ENCODE results near the gene MMP23B. TPM values are rescaled to one million over a fixed set of nuclear protein-coding genes. Genes with fewer than 3 reads are reported as not detected.

Gene MMP23B
- total RNA-seq, 1 experiment from 2014 or later, result 11.9 TPM

- Histone ChIP-seq H3K27me3 (ENCODE audit: control insufficient read depth, insufficient read depth, low read length) (peaks cover 29% of the 10 kb centered on the region), H3K36me3 (replicated peaks; ENCODE audit: control insufficient read depth, insufficient read depth, low read length) (no peaks in the 10 kb centered on the region), H3K4me3 (ENCODE audit: insufficient read depth, low read depth, low read length) (peak within 1 kb of the TSS; percentile 60)
- peak; percentile 94 for DNase-seq
These were observed 31.8 kb upstream of the MMP23B start, which contains the start of gene FNDC10 for GRCh38 chr1:1599935-1600860. TSS of gene FNDC10 (minus strand) at chr1:1600135. CDS start at chr1:1600015, 120 bp downstream.

DNA sequence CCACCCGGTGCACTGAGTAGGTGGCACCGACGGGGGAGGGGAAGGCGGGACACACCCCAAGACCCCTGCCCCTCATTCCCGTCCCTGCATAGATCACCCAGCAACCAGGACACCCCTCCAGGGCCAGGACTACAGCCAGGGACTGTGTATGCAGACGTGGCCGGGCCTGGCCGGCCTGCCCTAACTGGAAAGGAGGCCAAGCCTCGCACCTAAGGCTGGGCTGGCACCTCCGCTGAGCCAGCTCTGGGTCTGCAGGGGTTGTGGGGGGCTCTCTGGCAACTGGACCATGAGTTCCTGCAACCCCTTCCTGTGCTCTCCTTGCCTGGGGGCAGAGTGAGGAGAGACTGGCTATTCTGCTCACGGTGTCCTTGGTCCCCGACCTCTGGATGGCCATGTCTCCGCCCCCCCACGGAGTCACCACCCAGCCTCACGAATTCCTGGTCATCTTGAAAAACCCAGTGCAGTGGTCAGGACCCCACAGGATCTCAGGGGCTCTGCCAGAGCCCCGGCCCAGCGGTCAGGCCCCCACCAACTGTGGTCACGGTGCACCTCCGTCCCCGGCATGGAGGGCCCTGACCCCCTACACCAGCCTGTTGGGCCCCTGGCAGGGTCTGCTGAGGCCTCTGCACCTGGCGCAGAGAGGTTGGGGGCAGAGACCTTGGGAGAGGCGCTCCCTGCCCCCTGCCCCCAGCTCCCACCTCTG, 31.0 kb upstream of the MMP23B start:
- H3K27me3 ChIP-seq (ENCODE audit: control insufficient read depth, insufficient read depth, low read length), result peaks cover 29% of the 10 kb centered on the region
- peak; percentile 59 for DNase-seq
- no peak overlapping the region for H3K4me3 ChIP-seq (ENCODE audit: insufficient read depth, low read depth, low read length)
- no peaks in the 10 kb centered on the region for H3K36me3 ChIP-seq (replicated peaks; ENCODE audit: control insufficient read depth, insufficient read depth, low read length)

- Histone ChIP-seq H3K4me3 (ENCODE audit: insufficient read depth, low read depth, low read length) (no peak overlapping the region), H3K36me3 (replicated peaks; ENCODE audit: control insufficient read depth, insufficient read depth, low read length) (no peaks in the 10 kb centered on the region), H3K27me3 (ENCODE audit: control insufficient read depth, insufficient read depth, low read length) (peaks cover 29% of the 10 kb centered on the region)
- no peak for DNase-seq
These were observed 30.2 kb upstream of the MMP23B start for GRCh38 chr1:1601564-1602303.

- Histone ChIP-seq H3K27me3 (ENCODE audit: control insufficient read depth, insufficient read depth, low read length) (peaks cover 29% of the 10 kb centered on the region), H3K36me3 (replicated peaks; ENCODE audit: control insufficient read depth, insufficient read depth, low read length) (no peaks in the 10 kb centered on the region), H3K4me3 (ENCODE audit: insufficient read depth, low read depth, low read length) (no peak overlapping the region)
- peak; percentile 59 for DNase-seq
These were observed 29.5 kb upstream of the MMP23B start for GRCh38 chr1:1602304-1602967.

DNA sequence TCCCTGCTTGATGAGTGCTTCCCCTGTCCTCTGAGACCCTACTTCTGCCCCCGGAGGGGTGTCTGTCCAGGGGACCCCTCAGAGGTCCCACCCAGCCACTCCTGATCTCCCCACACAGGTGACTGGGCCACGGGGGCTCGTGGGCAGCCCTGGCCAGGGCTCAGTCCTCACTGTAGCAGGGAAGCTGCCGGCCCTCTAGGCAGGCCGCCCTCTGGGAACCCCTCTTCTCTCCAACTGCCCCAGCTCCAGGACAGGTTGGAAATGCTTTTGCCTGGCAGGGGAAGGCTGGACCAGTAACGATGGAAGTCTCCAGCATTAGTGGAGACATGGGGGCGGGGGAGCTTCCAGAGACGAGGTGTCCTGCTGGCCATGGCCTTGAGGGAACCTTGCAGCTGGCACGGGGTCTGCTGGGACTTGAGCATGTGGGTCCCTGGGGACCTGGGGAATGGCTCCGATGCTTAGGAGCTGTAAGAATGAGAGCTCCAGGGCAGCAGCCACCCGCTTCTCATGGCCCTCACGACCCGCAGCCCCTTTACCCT, 28.9 kb upstream of the MMP23B start:
- peaks cover 26% of the 10 kb centered on the region for H3K27me3 ChIP-seq (ENCODE audit: control insufficient read depth, insufficient read depth, low read length)
- no peak overlapping the region for H3K4me3 ChIP-seq (ENCODE audit: insufficient read depth, low read depth, low read length)
- H3K36me3 ChIP-seq (replicated peaks; ENCODE audit: control insufficient read depth, insufficient read depth, low read length), result no peaks in the 10 kb centered on the region
- DNase-seq, result peak; percentile 59

- H3K36me3 ChIP-seq (replicated peaks; ENCODE audit: control insufficient read depth, insufficient read depth, low read length), result no peaks in the 10 kb centered on the region
- peak; percentile 61 for DNase-seq
- peaks cover 23% of the 10 kb centered on the region for H3K27me3 ChIP-seq (ENCODE audit: control insufficient read depth, insufficient read depth, low read length)
- no peak overlapping the region for H3K4me3 ChIP-seq (ENCODE audit: insufficient read depth, low read depth, low read length)
These were observed 28.2 kb upstream of the MMP23B start for GRCh38 chr1:1603671-1604373.

- DNase-seq, result peak; percentile 56
- Histone ChIP-seq H3K36me3 (replicated peaks; ENCODE audit: control insufficient read depth, insufficient read depth, low read length) (no peaks in the 10 kb centered on the region), H3K27me3 (ENCODE audit: control insufficient read depth, insufficient read depth, low read length) (peaks cover 18% of the 10 kb centered on the region), H3K4me3 (ENCODE audit: insufficient read depth, low read depth, low read length) (no peak overlapping the region)
These were observed 27.5 kb upstream of the MMP23B start for GRCh38 chr1:1604374-1605033.

DNA sequence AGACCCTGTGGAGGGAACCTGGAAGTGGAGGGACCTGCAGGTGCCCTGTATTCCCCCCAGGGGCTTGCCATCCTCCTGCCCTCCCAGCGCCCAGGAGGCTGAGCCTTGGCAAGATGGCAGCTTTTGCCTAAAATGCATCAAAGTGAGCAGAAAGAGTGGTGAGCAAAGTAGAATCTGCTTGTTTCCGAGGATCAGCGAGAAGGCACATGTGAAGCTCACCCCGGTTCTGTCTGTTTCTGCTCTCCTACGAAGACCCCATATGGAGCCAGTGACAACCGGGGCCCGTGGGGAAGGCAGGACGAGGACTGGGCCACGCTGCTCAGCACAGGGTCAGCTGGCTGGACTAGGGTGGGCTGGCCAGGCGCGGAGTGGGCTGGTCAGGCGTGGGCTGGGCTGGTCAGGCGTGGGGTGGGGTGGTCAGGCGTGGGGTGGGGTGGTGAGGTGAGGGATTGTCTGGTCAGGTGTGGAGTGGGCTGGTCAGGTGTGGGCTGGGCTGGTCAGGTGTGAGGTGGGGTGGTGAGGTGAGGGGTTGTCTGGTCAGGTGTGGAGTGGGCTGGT, 26.9 kb upstream of the MMP23B start:
- no peak overlapping the region for H3K4me3 ChIP-seq (ENCODE audit: insufficient read depth, low read depth, low read length)
- peaks cover 18% of the 10 kb centered on the region for H3K27me3 ChIP-seq (ENCODE audit: control insufficient read depth, insufficient read depth, low read length)
- H3K36me3 ChIP-seq (replicated peaks; ENCODE audit: control insufficient read depth, insufficient read depth, low read length), result no peaks in the 10 kb centered on the region
- DNase-seq, result peak; percentile 82

GRCh38 chr1:1605724-1606123, 26.2 kb upstream of the MMP23B start:
- Histone ChIP-seq H3K27me3 (ENCODE audit: control insufficient read depth, insufficient read depth, low read length) (peaks cover 12% of the 10 kb centered on the region), H3K36me3 (replicated peaks; ENCODE audit: control insufficient read depth, insufficient read depth, low read length) (no peaks in the 10 kb centered on the region), H3K4me3 (ENCODE audit: insufficient read depth, low read depth, low read length) (no peak overlapping the region)
- no peak for DNase-seq

DNA sequence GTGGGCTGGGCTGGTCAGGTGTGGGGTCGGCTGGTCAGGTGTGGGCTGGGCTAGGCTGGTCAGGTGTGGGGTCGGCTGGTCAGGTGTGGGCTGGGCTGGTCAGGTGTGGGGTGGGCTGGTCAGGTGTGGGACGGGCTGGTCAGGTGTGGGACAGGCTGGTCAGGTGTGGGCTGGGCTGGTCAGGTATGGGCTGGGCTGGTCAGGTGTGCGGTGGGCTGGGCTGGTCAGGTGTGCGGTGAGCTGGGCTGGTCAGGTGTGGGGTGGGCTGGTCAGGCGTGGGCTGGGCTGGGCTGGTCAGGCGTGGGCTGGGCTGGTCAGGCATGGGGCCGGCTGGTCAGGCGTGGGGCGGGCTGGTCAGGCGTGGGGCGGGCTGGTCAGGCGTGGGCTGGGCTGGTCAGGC, 25.7 kb upstream of the MMP23B start:
- DNase-seq, result no peak
- H3K4me3 ChIP-seq (ENCODE audit: insufficient read depth, low read depth, low read length), result no peak overlapping the region
- peaks cover 7% of the 10 kb centered on the region for H3K27me3 ChIP-seq (ENCODE audit: control insufficient read depth, insufficient read depth, low read length)
- no peaks in the 10 kb centered on the region for H3K36me3 ChIP-seq (replicated peaks; ENCODE audit: control insufficient read depth, insufficient read depth, low read length)

GRCh38 chr1:1609822-1610485, 22.0 kb upstream of the MMP23B start:
- Histone ChIP-seq H3K36me3 (replicated peaks; ENCODE audit: control insufficient read depth, insufficient read depth, low read length) (no peaks in the 10 kb centered on the region), H3K4me3 (ENCODE audit: insufficient read depth, low read depth, low read length) (no peak overlapping the region), H3K27me3 (ENCODE audit: control insufficient read depth, insufficient read depth, low read length) (no peaks in the 10 kb centered on the region)
- DNase-seq, result no peak

DNA sequence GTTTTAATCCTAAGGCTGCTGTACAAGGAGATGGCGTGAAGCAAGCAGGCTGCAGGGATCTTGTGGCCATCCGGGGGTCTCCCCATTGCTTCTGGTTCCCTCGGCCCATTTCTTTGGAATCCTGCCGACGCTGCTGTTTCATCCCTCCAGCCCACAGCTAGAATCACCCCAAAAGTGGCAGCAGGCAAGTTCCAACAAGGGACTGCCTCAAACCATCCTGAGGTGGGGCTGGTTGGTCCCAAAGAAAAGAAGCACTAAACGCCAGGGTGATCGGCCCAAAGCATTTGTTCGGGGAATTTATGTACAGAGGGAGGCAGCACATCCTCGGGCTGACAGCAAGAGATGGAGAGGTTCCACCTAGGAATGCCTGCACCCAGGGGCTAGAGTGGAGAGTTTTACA, 21.2 kb upstream of the MMP23B start:
- H3K36me3 ChIP-seq (replicated peaks; ENCODE audit: control insufficient read depth, insufficient read depth, low read length), result no peaks in the 10 kb centered on the region
- no peak overlapping the region for H3K4me3 ChIP-seq (ENCODE audit: insufficient read depth, low read depth, low read length)
- DNase-seq, result no peak
- H3K27me3 ChIP-seq (ENCODE audit: control insufficient read depth, insufficient read depth, low read length), result no peaks in the 10 kb centered on the region
